ELR (cell line): ENCODE measurements around the gene C15orf62.

Experiments
- DNase-seq: peaks from one replicate; pipeline ENCODE4 v3.0.0-alpha.2; 2015; ENCODE audit warnings: low read depth

The C15orf62 gene

GRCh38 chr15:40755812-40756208 is 14.0 kb upstream of the C15orf62 start:
- peak; percentile 20 for DNase-seq

GRCh38 chr15:40756938-40757337 is 12.8 kb upstream of the C15orf62 start:
- DNase-seq, result no peak

- no peak for DNase-seq
These were observed 9.8 kb upstream of the C15orf62 start for GRCh38 chr15:40759961-40760360.

- DNase-seq, result peak; percentile 50
These were observed 6.6 kb upstream of the C15orf62 start for GRCh38 chr15:40762919-40763800.

- DNase-seq, result peak; percentile 69
These were observed 5.8 kb upstream of the C15orf62 start, which contains the start of gene GCHFR for GRCh38 chr15:40763801-40764628. TSS of gene GCHFR (plus strand) at chr15:40764068. CDS start at chr15:40764181, 113 bp downstream.

- no peak for DNase-seq
These were observed 5.1 kb upstream of the C15orf62 start for GRCh38 chr15:40764629-40765103.

GRCh38 chr15:40766194-40766815 is 3.5 kb upstream of the C15orf62 start:
- DNase-seq, result no peak

- DNase-seq, result peak; percentile 57
These were observed 2.6 kb upstream of the C15orf62 start for GRCh38 chr15:40766906-40767837.

GRCh38 chr15:40767838-40768500 is 1.8 kb upstream of the C15orf62 start:
- no peak for DNase-seq

GRCh38 chr15:40768521-40769273 is 1.1 kb upstream of the C15orf62 start:
- DNase-seq, result no peak

- DNase-seq, result no peak
These were observed 454 bp downstream of the C15orf62 start for GRCh38 chr15:40770147-40770721.

GRCh38 chr15:40771242-40771641 is 1.5 kb downstream of the C15orf62 start:
- DNase-seq, result no peak

- DNase-seq, result no peak
These were observed 2.2 kb downstream of the C15orf62 start for GRCh38 chr15:40772014-40772413.

- no peak for DNase-seq
These were observed 3.7 kb downstream of the C15orf62 start for GRCh38 chr15:40773496-40773895.

- DNase-seq, result no peak
These were observed 4.1 kb downstream of the C15orf62 start for GRCh38 chr15:40773902-40774301.

- no peak for DNase-seq
These were observed 5.2 kb downstream of the C15orf62 start for GRCh38 chr15:40775007-40775406.

- DNase-seq, result no peak
These were observed 6.2 kb downstream of the C15orf62 start for GRCh38 chr15:40775740-40776536.

GRCh38 chr15:40776537-40777141 is 6.9 kb downstream of the C15orf62 start:
- peak; percentile 50 for DNase-seq
